Muscle layer of colon (tissue), 2 donors: Measurements from ENCODE around the gene U2AF2.

Experiments used
- H3K27ac ChIP-seq: one replicate; pipeline ENCODE4 v1.7.0; 2013; ENCODE audit warnings: low read depth, mild to moderate bottlenecking, low read length, moderate library complexity
- H3K27me3 ChIP-seq, 2 donors: one replicate each; pipeline ENCODE4 v1.7.0; 2013; ENCODE audit warnings: low read length in 2 of 2, mild to moderate bottlenecking in 2 of 2; ENCODE audit not compliant: insufficient read depth in 2 of 2, control insufficient read depth in 1 of 2
- H3K36me3 ChIP-seq: one replicate; pipeline ENCODE4 v1.7.0; 2013; ENCODE audit warnings: mild to moderate bottlenecking, low read length; ENCODE audit not compliant: insufficient read depth
- H3K4me1 ChIP-seq: one replicate; pipeline ENCODE4 v1.7.0; 2013; ENCODE audit warnings: mild to moderate bottlenecking, low read length; ENCODE audit not compliant: insufficient read depth
- H3K4me3 ChIP-seq, 2 donors: one replicate each; pipeline ENCODE4 v1.7.0; 2013; ENCODE audit warnings: low read length in 2 of 2, low read depth in 1 of 2, mild to moderate bottlenecking in 1 of 2, moderate library complexity in 1 of 2
- H3K9ac ChIP-seq: one replicate; pipeline ENCODE4 v1.7.0; 2013; ENCODE audit warnings: low read length
- H3K9me3 ChIP-seq: one replicate; pipeline ENCODE4 v1.7.0; 2013; ENCODE audit warnings: mild to moderate bottlenecking, low read length
- donor health status: abdominal sarcoma.
- donor health status: Adenocarcinoma of cecum.

U2AF2 gene

GRCh38 chr19:55623130-55623529 lies 31.7 kb upstream of the U2AF2 start:
- Histone ChIP-seq H3K36me3 (no peaks in the 10 kb centered on the region), H3K4me1 (peaks cover 7% of the 10 kb centered on the region), H3K9ac (no peak overlapping the region), H3K27me3 (no peaks in the 10 kb centered on the region), H3K4me3 (no peak overlapping the region), H3K27ac (no peak overlapping the region), H3K9me3 (no peaks in the 10 kb centered on the region)

GRCh38 chr19:55623561-55623960 lies 31.3 kb upstream of the U2AF2 start:
- H3K27me3 ChIP-seq: no peaks in the 10 kb centered on the region
- H3K9ac ChIP-seq: no peak overlapping the region
- no peaks in the 10 kb centered on the region for H3K36me3 ChIP-seq
- H3K4me3 ChIP-seq: peak overlapping the region in 1 of 2 donors; percentile 45
- H3K27ac ChIP-seq: no peak overlapping the region
- no peaks in the 10 kb centered on the region for H3K9me3 ChIP-seq
- peaks cover 7% of the 10 kb centered on the region for H3K4me1 ChIP-seq

- peaks cover 7% of the 10 kb centered on the region for H3K4me1 ChIP-seq
- H3K4me3 ChIP-seq: peak within 1 kb of the TSS; percentile 62 to 77
- H3K9me3 ChIP-seq: no peaks in the 10 kb centered on the region
- no peak within 1 kb of the TSS for H3K9ac ChIP-seq
- no peaks in the 10 kb centered on the region for H3K36me3 ChIP-seq
- no peaks in the 10 kb centered on the region for H3K27me3 ChIP-seq
- H3K27ac ChIP-seq: peak within 1 kb of the TSS; percentile 55
Measured at GRCh38 chr19:55624109-55625003, 30.5 kb upstream of the U2AF2 start, which contains the start of gene ZNF784. Gene ZNF784 (minus strand): TSS chr19:55624566. CDS start chr19:55624561, 5 bp downstream.

- Histone ChIP-seq H3K36me3 (no peaks in the 10 kb centered on the region), H3K27me3 (no peaks in the 10 kb centered on the region), H3K4me3 (peak overlapping the region; percentile 24 to 77), H3K9me3 (no peaks in the 10 kb centered on the region), H3K27ac (no peak overlapping the region), H3K4me1 (peaks cover 7% of the 10 kb centered on the region), H3K9ac (no peak overlapping the region)
Measured at GRCh38 chr19:55625004-55625326, 29.9 kb upstream of the U2AF2 start.

- no peak overlapping the region for H3K4me3 ChIP-seq
- H3K4me1 ChIP-seq: peaks cover 7% of the 10 kb centered on the region
- H3K9me3 ChIP-seq: no peaks in the 10 kb centered on the region
- no peaks in the 10 kb centered on the region for H3K27me3 ChIP-seq
- no peak overlapping the region for H3K9ac ChIP-seq
- H3K27ac ChIP-seq: no peak overlapping the region
- H3K36me3 ChIP-seq: no peaks in the 10 kb centered on the region
Measured at GRCh38 chr19:55626350-55626749, 28.5 kb upstream of the U2AF2 start.

- Histone ChIP-seq H3K27me3 (no peaks in the 10 kb centered on the region), H3K36me3 (no peaks in the 10 kb centered on the region), H3K9me3 (no peaks in the 10 kb centered on the region), H3K27ac (peak overlapping the region; percentile 19), H3K4me3 (no peak overlapping the region), H3K9ac (no peak overlapping the region), H3K4me1 (peaks cover 19% of the 10 kb centered on the region)
Measured at GRCh38 chr19:55632463-55632834, 22.4 kb upstream of the U2AF2 start.

GRCh38 chr19:55633861-55634260 lies 21.0 kb upstream of the U2AF2 start:
- no peaks in the 10 kb centered on the region for H3K9me3 ChIP-seq
- H3K36me3 ChIP-seq: no peaks in the 10 kb centered on the region
- H3K4me3 ChIP-seq: no peak overlapping the region
- H3K4me1 ChIP-seq: peaks cover 28% of the 10 kb centered on the region
- peak overlapping the region; percentile 27 for H3K27ac ChIP-seq
- H3K9ac ChIP-seq: no peak overlapping the region
- H3K27me3 ChIP-seq: no peaks in the 10 kb centered on the region

- peak overlapping the region; percentile 43 for H3K27ac ChIP-seq
- H3K9ac ChIP-seq: peak overlapping the region; percentile 100
- H3K27me3 ChIP-seq: no peaks in the 10 kb centered on the region
- H3K9me3 ChIP-seq: no peaks in the 10 kb centered on the region
- no peaks in the 10 kb centered on the region for H3K36me3 ChIP-seq
- peak overlapping the region; percentile 47 to 98 for H3K4me3 ChIP-seq
- H3K4me1 ChIP-seq: peaks cover 42% of the 10 kb centered on the region
Measured at GRCh38 chr19:55635334-55635717, 19.5 kb upstream of the U2AF2 start.

- peaks cover 44% of the 10 kb centered on the region for H3K4me1 ChIP-seq
- H3K27me3 ChIP-seq: no peaks in the 10 kb centered on the region
- no peaks in the 10 kb centered on the region for H3K9me3 ChIP-seq
- peak overlapping the region; percentile 47 to 98 for H3K4me3 ChIP-seq
- H3K9ac ChIP-seq: peak overlapping the region; percentile 100
- no peaks in the 10 kb centered on the region for H3K36me3 ChIP-seq
- H3K27ac ChIP-seq: peak overlapping the region; percentile 43
Measured at GRCh38 chr19:55635856-55636440, 18.9 kb upstream of the U2AF2 start.

- Histone ChIP-seq H3K27me3 (no peaks in the 10 kb centered on the region), H3K27ac (no peak overlapping the region), H3K9ac (no peak overlapping the region), H3K4me3 (peak overlapping the region in 1 of 2 donors; percentile 98), H3K9me3 (no peaks in the 10 kb centered on the region), H3K4me1 (peaks cover 44% of the 10 kb centered on the region), H3K36me3 (no peaks in the 10 kb centered on the region)
Measured at GRCh38 chr19:55636723-55637122, 18.1 kb upstream of the U2AF2 start.

- Histone ChIP-seq H3K27me3 (no peaks in the 10 kb centered on the region), H3K9me3 (no peaks in the 10 kb centered on the region), H3K27ac (no peak overlapping the region), H3K9ac (no peak overlapping the region), H3K36me3 (no peaks in the 10 kb centered on the region), H3K4me3 (no peak overlapping the region), H3K4me1 (peaks cover 44% of the 10 kb centered on the region)
Measured at GRCh38 chr19:55637534-55637933, 17.3 kb upstream of the U2AF2 start.
